Loucy (cell line): Measurements from ENCODE around the gene EXOSC1.

ENCODE experiments used
- H2AFZ ChIP-seq: fragments of 200-600 bp; sonication (generic); 2 replicates; pipeline ENCODE4 v1.6.0; 2016; ENCODE audit warnings: antibody characterized with exemption, mild to moderate bottlenecking, low read length, moderate library complexity
- H3F3A ChIP-seq: fragments of 200-600 bp; 2 replicates; pipeline ENCODE4 v1.6.0; 2016; ENCODE audit warnings: antibody characterized with exemption, low read depth, mild to moderate bottlenecking
- H3K27me3 ChIP-seq: fragments of 200-600 bp; sonication (generic); 2 replicates; pipeline ENCODE4 v1.6.1; 2014; ENCODE audit warnings: low read length, mild to moderate bottlenecking; ENCODE audit not compliant: insufficient read depth, poor library complexity, severe bottlenecking
- H3K36me3 ChIP-seq: fragments of 200-600 bp; sonication (generic); 2 replicates; pipeline ENCODE4 v1.6.1; 2016; ENCODE audit warnings: low read length; ENCODE audit not compliant: insufficient read depth
- H3K4me1 ChIP-seq: fragments of 200-600 bp; sonication (generic); 2 replicates; pipeline ENCODE4 v1.5.1; 2014; ENCODE audit warnings: low read length, mild to moderate bottlenecking; ENCODE audit not compliant: insufficient read depth, poor library complexity, severe bottlenecking
- H3K4me2 ChIP-seq: fragments of 200-600 bp; sonication (generic); 2 replicates; pipeline ENCODE4 v1.6.0; 2014; ENCODE audit warnings: antibody characterized with exemption, low read length, low read depth, mild to moderate bottlenecking; ENCODE audit not compliant: poor library complexity, severe bottlenecking
- H3K4me3 ChIP-seq: fragments of 200-600 bp; sonication (generic); 2 replicates; pipeline ENCODE4 v1.5.1; 2014; ENCODE audit warnings: low read length, mild to moderate bottlenecking, mixed read lengths; ENCODE audit not compliant: poor library complexity, severe bottlenecking
- H3K79me2 ChIP-seq: fragments of 200-600 bp; sonication (generic); 2 replicates; pipeline ENCODE4 v1.6.1; 2014; ENCODE audit warnings: low read length; ENCODE audit not compliant: insufficient read depth
- H3K9ac ChIP-seq: fragments of 200-600 bp; sonication (generic); 2 replicates; pipeline ENCODE4 v1.6.0; 2014; ENCODE audit warnings: mild to moderate bottlenecking, low read depth, low read length, moderate library complexity; ENCODE audit not compliant: poor library complexity, severe bottlenecking
- H3K9me2 ChIP-seq: fragments of 200-600 bp; sonication (generic); replicated peaks from 2 replicates; pipeline ENCODE4 v1.6.1; 2016; ENCODE audit warnings: low read depth, low read length, mixed read lengths
- H3K9me3 ChIP-seq: fragments of 200-600 bp; sonication (generic); 2 replicates; pipeline ENCODE4 v1.6.1; 2014; ENCODE audit warnings: mild to moderate bottlenecking, antibody characterized with exemption, low read length, low read depth; ENCODE audit not compliant: insufficient read depth
- H4K20me1 ChIP-seq: fragments of 200-600 bp; sonication (generic); 2 replicates; pipeline ENCODE4 v1.6.0; 2014; ENCODE audit warnings: antibody characterized with exemption, low read length, mild to moderate bottlenecking; ENCODE audit not compliant: insufficient read depth, poor library complexity, severe bottlenecking
- EZH2phosphoT487 ChIP-seq: fragments of 200-600 bp; IDR thresholded peaks from 2 replicates; pipeline ENCODE4 v1.6.1; 2018; ENCODE audit warnings: antibody characterized with exemption, mild to moderate bottlenecking, moderate library complexity, borderline replicate concordance
- TF ChIP-seq, protein P1 (sequence below): fragments of 200-600 bp; sonication (generic); conservative IDR thresholded peaks from 2 replicates; pipeline ENCODE4 v1.5.1; 2014; ENCODE audit warnings: mild to moderate bottlenecking, antibody characterized with exemption, low read length

EXOSC1 gene

DNA sequence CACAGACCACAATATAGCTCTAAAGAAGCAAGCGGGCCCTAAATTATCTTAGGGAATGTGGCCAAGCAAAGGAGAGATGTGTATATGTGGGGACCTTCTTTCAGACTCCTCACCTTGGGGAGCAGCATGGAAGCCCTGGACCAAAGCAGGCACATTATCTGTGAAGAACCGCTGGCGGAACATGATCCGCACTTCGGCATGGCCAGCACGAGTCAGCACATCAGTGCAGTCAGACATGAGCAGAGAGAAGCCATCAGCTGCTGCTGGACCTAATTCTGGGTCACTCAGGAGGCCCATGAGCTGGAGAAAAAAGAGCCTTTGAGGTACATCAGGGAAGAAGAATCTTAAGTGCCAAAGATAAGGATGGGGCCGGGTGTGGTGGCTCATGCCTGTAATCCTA, 14.1 kb upstream of the EXOSC1 start:
- no peaks in the 10 kb centered on the region for H3K79me2 ChIP-seq
- no peaks in the 10 kb centered on the region for H3K9me2 ChIP-seq
- H3K9ac ChIP-seq, result no peak overlapping the region
- no peak for TF ChIP-seq EZH2phosphoT487
- TF ChIP-seq, protein P1, sequence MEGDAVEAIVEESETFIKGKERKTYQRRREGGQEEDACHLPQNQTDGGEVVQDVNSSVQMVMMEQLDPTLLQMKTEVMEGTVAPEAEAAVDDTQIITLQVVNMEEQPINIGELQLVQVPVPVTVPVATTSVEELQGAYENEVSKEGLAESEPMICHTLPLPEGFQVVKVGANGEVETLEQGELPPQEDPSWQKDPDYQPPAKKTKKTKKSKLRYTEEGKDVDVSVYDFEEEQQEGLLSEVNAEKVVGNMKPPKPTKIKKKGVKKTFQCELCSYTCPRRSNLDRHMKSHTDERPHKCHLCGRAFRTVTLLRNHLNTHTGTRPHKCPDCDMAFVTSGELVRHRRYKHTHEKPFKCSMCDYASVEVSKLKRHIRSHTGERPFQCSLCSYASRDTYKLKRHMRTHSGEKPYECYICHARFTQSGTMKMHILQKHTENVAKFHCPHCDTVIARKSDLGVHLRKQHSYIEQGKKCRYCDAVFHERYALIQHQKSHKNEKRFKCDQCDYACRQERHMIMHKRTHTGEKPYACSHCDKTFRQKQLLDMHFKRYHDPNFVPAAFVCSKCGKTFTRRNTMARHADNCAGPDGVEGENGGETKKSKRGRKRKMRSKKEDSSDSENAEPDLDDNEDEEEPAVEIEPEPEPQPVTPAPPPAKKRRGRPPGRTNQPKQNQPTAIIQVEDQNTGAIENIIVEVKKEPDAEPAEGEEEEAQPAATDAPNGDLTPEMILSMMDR, result no peak
- no peaks in the 10 kb centered on the region for H3K4me1 ChIP-seq
- no peaks in the 10 kb centered on the region for H4K20me1 ChIP-seq
- H3F3A ChIP-seq, result no peaks in the 10 kb centered on the region
- H3K4me2 ChIP-seq, result no peak overlapping the region
- H3K27me3 ChIP-seq, result no peaks in the 10 kb centered on the region
- H3K4me3 ChIP-seq, result no peak overlapping the region
- no peaks in the 10 kb centered on the region for H3K9me3 ChIP-seq
- no peak overlapping the region for H2AFZ ChIP-seq
- H3K36me3 ChIP-seq, result peaks cover 87% of the 10 kb centered on the region; the same call in 1 of the 2 replicates

DNA sequence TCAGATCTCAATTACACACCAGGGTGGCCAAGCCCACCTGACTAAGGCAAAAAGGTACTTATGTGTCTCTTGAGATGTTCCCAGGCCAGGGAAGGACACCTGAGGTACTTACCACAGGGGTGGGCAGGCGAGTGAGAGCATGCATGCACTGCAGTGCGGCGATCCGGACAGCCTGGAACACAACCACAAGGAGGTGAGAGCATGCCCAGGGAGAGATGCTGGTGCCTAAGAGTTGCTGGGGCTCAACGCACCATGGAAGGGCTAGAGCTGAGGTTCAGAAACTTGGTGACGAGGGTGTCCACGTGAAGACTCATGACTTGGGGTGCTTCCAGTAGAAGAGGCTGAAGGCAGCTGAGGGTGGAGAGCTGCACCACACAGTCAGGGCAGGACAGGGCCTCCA, 13.3 kb upstream of the EXOSC1 start:
- no peaks in the 10 kb centered on the region for H4K20me1 ChIP-seq
- H3K9me3 ChIP-seq, result no peaks in the 10 kb centered on the region
- H3K79me2 ChIP-seq, result no peaks in the 10 kb centered on the region
- H3K4me3 ChIP-seq, result no peak overlapping the region
- no peak overlapping the region for H3K9ac ChIP-seq
- H3K9me2 ChIP-seq, result no peaks in the 10 kb centered on the region
- H3K4me1 ChIP-seq, result no peaks in the 10 kb centered on the region
- no peaks in the 10 kb centered on the region for H3K27me3 ChIP-seq
- no peak overlapping the region for H2AFZ ChIP-seq
- H3K36me3 ChIP-seq, result peaks cover 89% of the 10 kb centered on the region; the same call in 1 of the 2 replicates
- H3K4me2 ChIP-seq, result no peak overlapping the region
- no peaks in the 10 kb centered on the region for H3F3A ChIP-seq
- no peak for TF ChIP-seq EZH2phosphoT487
- TF ChIP-seq, protein P1, result no peak

DNA sequence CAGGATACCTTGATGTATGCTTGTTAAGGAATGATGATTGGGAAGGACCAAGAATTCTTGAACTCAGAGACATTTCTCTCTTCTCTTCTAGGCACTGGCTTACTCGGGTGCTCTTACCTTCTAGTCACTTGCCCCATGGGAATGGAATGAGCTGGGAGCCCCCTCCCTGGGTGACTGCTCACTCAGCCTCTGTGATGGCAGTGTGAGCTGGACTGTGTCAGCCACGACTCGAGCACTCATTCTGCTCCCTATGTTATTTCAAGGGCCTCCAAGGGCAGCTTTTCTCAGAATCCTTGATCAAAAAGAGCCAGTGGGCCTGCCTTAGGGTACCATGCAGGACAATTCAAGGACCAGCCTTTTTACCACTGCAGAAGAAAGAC, 10.9 kb upstream of the EXOSC1 start:
- Histone ChIP-seq H2AFZ (no peak overlapping the region), H3K9ac (no peak overlapping the region), H3F3A (no peaks in the 10 kb centered on the region), H3K79me2 (peaks cover 5% of the 10 kb centered on the region; the same call in 1 of the 2 replicates), H3K4me2 (no peak overlapping the region), H3K36me3 (peaks cover 88% of the 10 kb centered on the region; the same call in 1 of the 2 replicates), H4K20me1 (no peaks in the 10 kb centered on the region), H3K27me3 (no peaks in the 10 kb centered on the region), H3K9me3 (no peaks in the 10 kb centered on the region), H3K4me1 (no peaks in the 10 kb centered on the region), H3K4me3 (no peak overlapping the region), H3K9me2 (no peaks in the 10 kb centered on the region)
- no peak for TF ChIP-seq EZH2phosphoT487
- TF ChIP-seq, protein P1, result no peak
